Glomerular endothelial cell (primary cell): ENCODE results near the gene ACOT9. TPM values are rescaled to one million over a fixed set of nuclear protein-coding genes. Genes with fewer than 3 reads are reported as not detected.
"Not testable (repeated sequence)": the region's sequence is repeated elsewhere in the genome, so short reads cannot be mapped to it uniquely, and the experiment has no call there.

Experiments used
- DNase-seq: peaks from one replicate; pipeline ENCODE4 v3.0.0-alpha.2; 2011; ENCODE audit warnings: low read depth, low spot score; ENCODE audit errors: extremely low read depth
- total RNA-seq: library from RNA; depleted of rRNA; stranded (reverse); fragments of >200 nt; gene quantifications from 2 replicates; pipeline ENCODE4 v1.2.3, GENCODE V29; 2015

The ACOT9 gene
- total RNA-seq, 1 donor from 2014 or later, result 64.1 TPM

- DNase-seq, result no peak
These were observed 37.8 kb downstream of the ACOT9 start for GRCh38 chrX:23705235-23705634.

GRCh38 chrX:23704673-23705206 lies 38.3 kb downstream of the ACOT9 start:
- no peak for DNase-seq

DNA sequence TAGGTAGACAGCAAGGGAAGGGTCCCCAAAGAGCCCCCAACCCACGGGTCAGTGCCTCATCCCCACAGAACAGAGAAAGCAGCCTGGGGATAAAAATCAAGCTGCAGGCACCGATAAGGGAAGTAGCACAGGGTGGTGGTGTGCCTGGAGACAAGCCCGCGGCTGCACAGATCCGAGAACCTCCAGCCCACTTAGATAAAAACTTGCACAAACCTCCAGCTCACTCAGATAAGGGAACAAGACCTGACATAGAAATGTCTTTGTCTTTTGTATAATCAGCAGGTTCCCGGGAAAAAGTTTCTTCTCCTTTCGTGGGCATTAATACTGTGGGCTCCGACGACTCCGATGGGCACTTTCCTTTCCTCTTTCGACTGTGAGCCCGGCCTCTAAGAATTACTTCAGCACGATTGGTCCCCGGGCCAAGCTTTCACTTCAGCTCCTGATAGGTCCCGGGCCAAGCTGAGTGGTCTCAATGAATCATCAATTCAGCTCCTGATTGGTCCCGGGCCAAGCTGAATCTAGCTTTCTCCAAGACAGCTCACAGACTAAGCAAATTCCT lies 43.4 kb downstream of the ACOT9 start:
- no peak for DNase-seq

GRCh38 chrX:23694606-23695005 lies 48.5 kb downstream of the ACOT9 start:
- peak; percentile 10 for DNase-seq

GRCh38 chrX:23692166-23692565 lies 50.9 kb downstream of the ACOT9 start:
- no peak for DNase-seq

DNA sequence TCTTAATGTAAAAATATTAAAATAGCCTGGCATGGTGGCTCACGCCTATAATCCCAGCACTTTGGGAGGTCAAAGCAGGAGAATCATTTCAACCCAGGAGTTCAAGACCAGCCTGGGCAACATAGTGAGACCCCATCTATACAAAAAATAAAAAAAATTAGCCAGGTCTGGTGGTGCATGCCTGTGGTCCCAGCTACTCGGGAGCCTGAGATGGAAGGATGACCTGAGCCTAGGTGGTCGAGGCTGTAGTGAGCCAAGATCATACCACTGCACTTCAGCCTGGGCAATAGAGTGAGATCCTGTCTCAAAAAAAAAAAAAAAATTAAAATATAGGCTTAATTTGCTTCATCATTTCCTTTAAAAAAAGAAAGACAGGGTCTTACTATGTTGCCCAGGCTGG lies 66.6 kb downstream of the ACOT9 start:
- DNase-seq, result not testable (repeated sequence)

DNA sequence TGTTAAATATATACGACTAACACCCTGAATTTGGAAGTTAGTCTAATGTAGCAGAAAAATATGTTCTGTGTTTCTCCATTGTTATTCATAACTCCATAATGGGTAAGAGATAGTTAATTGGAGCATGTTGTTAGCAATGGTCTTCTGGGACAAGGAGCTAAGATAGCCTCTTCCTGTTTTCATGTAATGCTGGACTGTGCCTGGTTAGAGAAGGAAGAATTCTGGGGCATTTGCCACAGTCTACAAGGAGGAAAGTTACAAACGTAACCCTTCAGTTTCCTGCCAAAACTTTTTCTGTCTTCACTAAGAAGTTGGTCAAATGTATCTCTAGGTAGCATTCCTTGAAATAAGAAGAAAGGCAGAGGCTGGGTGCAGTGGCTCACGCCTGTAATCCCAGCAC lies 70.0 kb downstream of the ACOT9 start:
- no peak for DNase-seq

DNA sequence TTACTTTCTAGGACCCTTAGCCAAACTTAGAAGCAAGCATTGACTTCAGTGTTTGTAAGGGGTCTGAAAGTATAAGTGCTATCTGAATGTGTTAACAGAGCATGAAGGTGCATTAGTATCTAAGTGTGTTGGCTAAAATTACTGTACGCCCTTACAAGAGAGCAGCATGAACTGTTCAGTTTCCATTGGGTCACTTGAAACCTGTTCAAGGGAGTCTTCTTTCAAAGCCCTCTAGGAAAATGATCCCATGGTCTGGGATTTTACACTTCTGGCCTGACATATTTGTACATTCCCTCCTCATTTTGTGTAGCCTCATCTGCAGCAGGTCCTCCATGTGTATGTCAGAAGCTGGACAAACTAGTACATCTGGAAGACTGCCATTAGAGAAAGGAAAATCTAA lies 72.5 kb downstream of the ACOT9 start:
- DNase-seq, result no peak

DNA sequence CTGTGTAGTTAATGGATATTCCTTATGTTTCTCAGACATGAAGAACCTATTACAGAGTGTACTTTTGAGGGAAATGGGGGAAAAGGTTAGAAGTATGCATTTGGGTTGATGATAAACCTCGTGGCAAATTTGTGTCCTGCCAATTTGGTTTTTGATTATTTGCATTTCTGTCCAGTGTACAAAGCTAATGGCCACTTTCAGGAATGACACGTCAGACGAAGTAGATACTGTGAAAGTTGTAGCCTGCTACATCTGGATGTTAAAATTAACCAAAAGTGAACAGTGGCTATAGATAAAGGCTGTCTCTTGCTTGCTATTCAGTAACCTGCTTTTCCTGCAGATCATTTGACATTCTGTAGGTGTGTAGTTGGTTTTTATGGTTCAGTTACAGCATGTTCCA lies 74.7 kb downstream of the ACOT9 start:
- DNase-seq, result no peak

GRCh38 chrX:23667239-23668177 lies 75.6 kb downstream of the ACOT9 start, which contains the start of gene PRDX4:
TSS of gene PRDX4 (plus strand) at chrX:23667493. CDS start at chrX:23667571, 78 bp downstream.
- DNase-seq, result peak; percentile 12

DNA sequence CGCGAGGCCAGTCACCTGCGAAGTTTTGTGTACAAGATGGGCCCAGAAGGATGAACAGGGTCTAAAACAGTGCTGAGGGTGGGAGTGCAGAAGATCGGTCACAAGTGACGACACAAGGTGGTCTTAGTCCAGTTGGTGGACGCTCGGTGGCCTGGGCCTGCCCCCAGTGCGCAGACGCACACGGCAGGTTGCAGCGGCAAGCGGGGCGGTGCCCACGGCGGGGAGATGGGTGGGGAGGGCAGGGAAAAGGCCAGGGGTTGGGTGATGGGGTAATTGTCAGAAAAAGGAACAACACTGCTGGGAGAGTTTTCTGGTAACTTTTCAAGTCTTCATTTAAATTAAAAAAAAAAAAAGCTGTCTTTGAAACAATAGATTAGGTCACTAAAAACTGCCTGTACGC lies 76.8 kb downstream of the ACOT9 start:
- no peak for DNase-seq

DNA sequence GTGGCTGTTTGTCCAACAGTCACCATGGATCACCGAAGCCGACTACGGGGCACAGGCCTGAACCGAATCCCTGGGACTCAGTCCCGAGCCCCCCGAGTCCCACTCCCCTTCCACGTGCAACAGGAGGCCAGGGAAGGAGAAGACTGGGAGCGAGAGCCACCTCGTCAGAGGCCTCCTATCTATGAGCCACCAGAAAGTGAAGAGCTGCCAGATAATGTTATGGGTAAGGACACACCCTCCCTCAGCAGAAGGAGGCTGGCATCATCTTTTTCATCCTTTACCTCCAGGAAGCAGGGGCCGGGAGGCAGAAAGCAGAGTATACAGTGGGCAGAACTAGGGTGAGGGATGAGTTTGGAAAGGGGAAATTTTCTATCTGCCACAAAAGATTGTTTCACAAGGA lies 78.6 kb downstream of the ACOT9 start:
- no peak for DNase-seq

DNA sequence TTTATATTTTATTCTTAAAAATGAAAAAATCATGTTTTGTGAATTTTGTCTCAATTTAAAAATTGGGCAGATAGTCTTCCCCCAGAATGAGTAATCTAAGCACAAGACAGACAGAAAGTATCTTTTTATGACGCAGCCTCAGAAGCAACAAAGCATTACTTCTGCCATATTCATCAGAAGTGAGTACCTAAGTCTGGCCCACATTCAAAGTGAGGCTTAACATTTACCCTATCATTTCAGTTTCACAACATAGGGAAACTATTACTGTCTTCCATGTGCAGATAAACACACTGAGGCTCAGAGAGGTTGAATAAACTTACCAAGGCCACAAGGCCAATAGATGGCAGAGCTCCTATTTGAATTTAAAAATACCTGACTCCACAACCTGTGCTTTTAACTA lies 80.2 kb downstream of the ACOT9 start:
- DNase-seq, result no peak

DNA sequence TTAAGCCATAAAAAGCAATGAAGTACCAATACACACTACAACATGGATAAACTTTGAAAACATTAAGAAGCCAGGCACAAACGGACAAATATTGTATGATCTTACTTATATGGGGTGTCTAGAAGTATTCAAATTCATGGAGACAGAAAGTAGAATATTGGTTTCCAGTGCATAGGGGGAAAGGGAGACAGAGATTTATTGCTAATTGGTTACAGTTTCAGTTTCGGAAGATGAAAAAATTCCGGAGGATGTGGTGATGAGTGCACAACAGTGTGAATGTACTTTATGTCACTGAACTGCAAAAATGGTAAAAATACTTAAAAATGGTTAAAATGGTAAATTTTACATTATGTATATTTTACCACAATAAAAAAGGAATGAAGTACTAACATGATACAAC lies 80.9 kb downstream of the ACOT9 start:
- no peak for DNase-seq

DNA sequence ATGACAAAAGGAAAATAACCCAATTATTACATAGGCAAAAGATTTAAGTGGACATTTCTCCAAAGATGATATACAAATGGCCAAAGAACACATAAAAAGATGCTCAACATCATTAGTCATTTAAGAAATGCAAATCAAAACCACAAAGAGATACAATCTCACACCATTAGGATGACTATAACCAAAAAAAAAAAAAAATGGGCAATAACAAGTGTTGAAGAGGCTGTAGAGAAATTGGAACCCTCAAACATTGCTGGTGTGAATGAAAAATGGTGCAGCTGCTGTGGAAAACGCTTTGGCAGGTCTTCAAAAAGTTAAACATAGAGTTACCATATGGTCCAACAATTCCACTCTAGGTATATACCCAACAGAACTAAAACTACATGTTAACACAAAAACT lies 81.4 kb downstream of the ACOT9 start:
- DNase-seq, result no peak

DNA sequence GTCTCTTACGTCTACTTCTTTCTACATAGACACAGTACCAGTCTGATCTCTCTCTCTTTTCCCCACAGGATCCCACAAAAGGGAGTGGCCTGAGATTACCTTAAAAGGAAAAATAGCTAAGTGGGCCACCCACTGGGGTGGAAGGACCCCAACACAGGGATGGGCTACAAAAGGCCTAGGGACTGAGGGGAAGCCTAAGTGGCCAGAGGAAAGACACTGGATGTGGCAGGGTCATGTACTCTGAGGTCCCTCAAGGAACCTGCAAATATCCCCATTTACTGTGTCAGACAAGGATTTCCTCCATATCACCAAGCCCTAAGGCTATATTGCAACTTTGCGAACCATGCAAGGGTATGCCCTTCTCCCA lies 82.3 kb downstream of the ACOT9 start:
- DNase-seq, result no peak

GRCh38 chrX:23660083-23660765 lies 82.9 kb downstream of the ACOT9 start:
- DNase-seq, result not testable (repeated sequence)

GRCh38 chrX:23659339-23659738 lies 83.7 kb downstream of the ACOT9 start:
- no peak for DNase-seq

GRCh38 chrX:23656684-23657083 lies 86.4 kb downstream of the ACOT9 start:
- DNase-seq, result no peak

GRCh38 chrX:23656091-23656490 lies 87.0 kb downstream of the ACOT9 start:
- no peak for DNase-seq
